HEK293T (cell line): ENCODE data around the gene SLC8A1.

ENCODE experiments used
- CTCF ChIA-PET: fragments of 350-600 bp; formaldehyde crosslinking; extraction: SDS; loops from one replicate; lab custom pipeline; 2021; ENCODE audit warnings: antibody characterized with exemption, inconsistent platforms; lab: Yijun Ruan, JAX
- POLR2A ChIA-PET: fragments of 350-600 bp; formaldehyde crosslinking; extraction: SDS; loops from one replicate; lab custom pipeline; 2020; ENCODE audit warnings: antibody characterized with exemption, inconsistent platforms; lab: Yijun Ruan, JAX
- DNase-seq: peaks from one replicate; pipeline ENCODE4 v3.0.0; 2012; ENCODE audit warnings: mixed read lengths; ENCODE audit errors: extremely low spot score
- ARNT ChIP-seq: fragments of 450-650 bp; IDR thresholded peaks from 2 replicates; pipeline ENCODE4 v1.6.1; 2017; ENCODE audit warnings: mild to moderate bottlenecking
- BHLHE40 ChIP-seq: fragments of 450-650 bp; IDR thresholded peaks from 2 replicates; pipeline ENCODE4 v1.6.1; 2016; ENCODE audit warnings: mild to moderate bottlenecking, moderate library complexity, borderline replicate concordance
- CTBP1 ChIP-seq: fragments of 450-650 bp; IDR thresholded peaks from 2 replicates; pipeline ENCODE4 v1.6.1; 2016; ENCODE audit warnings: borderline replicate concordance
- ELF4 ChIP-seq: fragments of 450-650 bp; IDR thresholded peaks from 2 replicates; pipeline ENCODE4 v1.6.1; 2017; ENCODE audit warnings: antibody characterized with exemption
- FOXA1 ChIP-seq: fragments of 450-650 bp; IDR thresholded peaks from 2 replicates; pipeline ENCODE4 v1.6.1; 2016; ENCODE audit warnings: mild to moderate bottlenecking
- FOXK2 ChIP-seq: fragments of 450-650 bp; IDR thresholded peaks from 2 replicates; pipeline ENCODE4 v1.6.1; 2016; ENCODE audit warnings: mild to moderate bottlenecking
- FOXM1 ChIP-seq: fragments of 450-650 bp; IDR thresholded peaks from 2 replicates; pipeline ENCODE4 v1.6.1; 2017; ENCODE audit warnings: mild to moderate bottlenecking, borderline replicate concordance
- HDGF ChIP-seq: fragments of 450-650 bp; IDR thresholded peaks from 2 replicates; pipeline ENCODE4 v1.6.1; 2017; ENCODE audit warnings: antibody characterized with exemption, borderline replicate concordance
- L3MBTL2 ChIP-seq: fragments of 450-650 bp; conservative IDR thresholded peaks from 2 replicates; pipeline ENCODE4 v1.6.1; 2016; ENCODE audit warnings: mild to moderate bottlenecking
- LEF1 ChIP-seq: fragments of 450-650 bp; IDR thresholded peaks from 2 replicates; pipeline ENCODE4 v1.6.1; 2017; ENCODE audit warnings: mild to moderate bottlenecking, borderline replicate concordance
- NFRKB ChIP-seq: fragments of 450-650 bp; IDR thresholded peaks from 2 replicates; pipeline ENCODE4 v1.6.1; 2016; ENCODE audit warnings: mild to moderate bottlenecking, moderate library complexity
- PKNOX1 ChIP-seq: fragments of 450-650 bp; IDR thresholded peaks from 2 replicates; pipeline ENCODE4 v1.6.1; 2016
- SP1 ChIP-seq: fragments of 450-650 bp; IDR thresholded peaks from 2 replicates; pipeline ENCODE4 v1.6.1; 2017
- SUZ12 ChIP-seq: fragments of 450-650 bp; IDR thresholded peaks from 2 replicates; pipeline ENCODE4 v1.6.1; 2016; ENCODE audit warnings: mild to moderate bottlenecking
- TARDBP ChIP-seq: fragments of 450-650 bp; IDR thresholded peaks from 2 replicates; pipeline ENCODE4 v1.6.1; 2016
- ZNF384 ChIP-seq: fragments of 450-650 bp; IDR thresholded peaks from 2 replicates; pipeline ENCODE4 v1.6.1; 2016

SLC8A1 gene

GRCh38 chr2:40279482-40279881 is 172.4 kb downstream of the SLC8A1 start:
- ChIA-PET CTCF (no interaction called here), POLR2A (no interaction called here)
- TF ChIP-seq PKNOX1: no peak
- no peak for TF ChIP-seq FOXM1
- TF ChIP-seq TARDBP: no peak
- TF ChIP-seq ARNT: no peak
- TF ChIP-seq ELF4: no peak
- no peak for TF ChIP-seq CTBP1
- TF ChIP-seq ZNF384: no peak
- no peak for TF ChIP-seq FOXK2
- TF ChIP-seq SP1: no peak
- DNase-seq: no peak

- DNase-seq: no peak
- TF ChIP-seq FOXK2: no peak
- no peak for TF ChIP-seq BHLHE40
- ChIA-PET POLR2A (no interaction called here), CTCF (no interaction called here)
Observed at GRCh38 chr2:40279001-40279400, 172.9 kb downstream of the SLC8A1 start.

GRCh38 chr2:40276076-40276475 is 175.8 kb downstream of the SLC8A1 start:
- DNase-seq: no peak
- TF ChIP-seq SUZ12: no peak
- no peak for TF ChIP-seq FOXA1
- no peak for TF ChIP-seq FOXK2
- no peak for TF ChIP-seq LEF1
- no peak for TF ChIP-seq ELF4
- ChIA-PET POLR2A (no interaction called here), CTCF (no interaction called here)

- TF ChIP-seq FOXA1 (no peak), PKNOX1 (no peak), FOXM1 (no peak), SUZ12 (no peak), CTBP1 (no peak), LEF1 (no peak), HDGF (no peak), FOXK2 (no peak), L3MBTL2 (no peak), SP1 (no peak), ARNT (no peak)
- POLR2A ChIA-PET: no interaction called here
- CTCF ChIA-PET: no interaction called here
- DNase-seq: no peak
Observed at GRCh38 chr2:40274270-40274669, 177.6 kb downstream of the SLC8A1 start.

GRCh38 chr2:40273734-40274182 is 178.1 kb downstream of the SLC8A1 start:
- ChIA-PET CTCF (no interaction called here), POLR2A (no interaction called here)
- DNase-seq: no peak
- TF ChIP-seq L3MBTL2 (no peak), SUZ12 (no peak), ZNF384 (no peak), SP1 (no peak), FOXA1 (no peak), ARNT (no peak), FOXK2 (no peak), TARDBP (no peak)

- ChIA-PET CTCF (no interaction called here), POLR2A (no interaction called here)
- TF ChIP-seq PKNOX1: no peak
- TF ChIP-seq ARNT: no peak
- no peak for TF ChIP-seq BHLHE40
- no peak for TF ChIP-seq L3MBTL2
- TF ChIP-seq SP1: no peak
- no peak for TF ChIP-seq LEF1
- no peak for TF ChIP-seq TARDBP
- no peak for TF ChIP-seq FOXA1
- no peak for TF ChIP-seq FOXK2
- TF ChIP-seq NFRKB: no peak
- TF ChIP-seq FOXM1: no peak
- no peak for TF ChIP-seq ZNF384
- no peak for TF ChIP-seq SUZ12
- TF ChIP-seq HDGF: no peak
- TF ChIP-seq CTBP1: no peak
- TF ChIP-seq ELF4: no peak
- no peak for DNase-seq
Observed at GRCh38 chr2:40271094-40271493, 180.8 kb downstream of the SLC8A1 start.

- no peak for DNase-seq
- ChIA-PET POLR2A (no interaction called here), CTCF (no interaction called here)
- TF ChIP-seq TARDBP (no peak), FOXK2 (no peak), LEF1 (no peak), ZNF384 (no peak), CTBP1 (no peak), ELF4 (no peak), FOXM1 (no peak), NFRKB (no peak), SP1 (no peak)
Observed at GRCh38 chr2:40270372-40270771, 181.5 kb downstream of the SLC8A1 start.
